B cell (primary cell): Measurements from ENCODE around the gene LRRN4.

Experiments used
- CTCF ChIP-seq: fragments of 200-600 bp; IDR thresholded peaks from one replicate; pipeline ENCODE4 v1.8.0; 2022; ENCODE audit warnings: antibody characterized with exemption, mild to moderate bottlenecking
- EZH2 ChIP-seq: IDR thresholded peaks from 2 replicates; pipeline ENCODE4 v1.6.1; 2012; ENCODE audit warnings: borderline replicate concordance, low read depth, mild to moderate bottlenecking, moderate library complexity, low read length; ENCODE audit not compliant: insufficient read depth, poor library complexity, severe bottlenecking

- no peak for TF ChIP-seq EZH2
- no peak for TF ChIP-seq CTCF
Measured at GRCh38 chr20:6007094-6007528, 46.7 kb downstream of the LRRN4 start.
